Parathyroid adenoma (tissue), 2 donors: ENCODE results near the gene EXOC4.
"Not testable (repeated sequence)": the region's sequence is repeated elsewhere in the genome, so short reads cannot be mapped to it uniquely, and the experiment has no call there.

Experiments used
- H2AFZ ChIP-seq: fragments of 300-600 bp; sonication (generic); one replicate; pipeline ENCODE4 v1.7.0; 2017; ENCODE audit warnings: antibody characterized with exemption, mild to moderate bottlenecking
- H3K27ac ChIP-seq: fragments of 300-600 bp; sonication (generic); one replicate; pipeline ENCODE4 v1.7.0; 2017
- H3K27me3 ChIP-seq: fragments of 300-600 bp; sonication (generic); one replicate; pipeline ENCODE4 v1.7.0; 2017; ENCODE audit warnings: low read length; ENCODE audit not compliant: control insufficient read depth, insufficient read depth
- H3K36me3 ChIP-seq: fragments of 300-600 bp; sonication (generic); one replicate; pipeline ENCODE4 v1.7.0; 2017; ENCODE audit warnings: low read length; ENCODE audit not compliant: control insufficient read depth, insufficient read depth
- H3K4me1 ChIP-seq: fragments of 300-600 bp; sonication (generic); one replicate; pipeline ENCODE4 v1.7.0; 2017; ENCODE audit warnings: control low read depth
- H3K4me2 ChIP-seq: fragments of 300-600 bp; sonication (generic); one replicate; pipeline ENCODE4 v1.7.0; 2017; ENCODE audit warnings: low read length
- H3K4me3 ChIP-seq: fragments of 300-600 bp; sonication (generic); one replicate; pipeline ENCODE4 v1.7.0; 2017; ENCODE audit warnings: low read depth, low read length
- H3K79me2 ChIP-seq: fragments of 300-600 bp; sonication (generic); one replicate; pipeline ENCODE4 v1.7.0; 2017; ENCODE audit warnings: control low read depth
- H3K9ac ChIP-seq: fragments of 300-600 bp; sonication (generic); one replicate; pipeline ENCODE4 v1.7.0; 2017; ENCODE audit warnings: mild to moderate bottlenecking
- H3K9me3 ChIP-seq: fragments of 300-600 bp; sonication (generic); one replicate; pipeline ENCODE4 v1.7.0; 2017; ENCODE audit warnings: low read length; ENCODE audit not compliant: control insufficient read depth
- CTCF ChIP-seq: fragments of 300-600 bp; sonication (generic); IDR thresholded peaks from one replicate; pipeline ENCODE4 v1.7.0; 2017; ENCODE audit warnings: antibody characterized with exemption, mild to moderate bottlenecking
- donor health status: primary hyperparathyroidism.

The EXOC4 gene

GRCh38 chr7:133987582-133987981, 734.7 kb downstream of the EXOC4 start:
- TF ChIP-seq CTCF: no peak
- Histone ChIP-seq H3K9ac (no peak overlapping the region), H3K27ac (no peak overlapping the region), H3K9me3 (no peaks in the 10 kb centered on the region), H3K36me3 (no peaks in the 10 kb centered on the region), H3K27me3 (no peaks in the 10 kb centered on the region), H3K4me2 (no peak overlapping the region), H3K79me2 (no peaks in the 10 kb centered on the region), H3K4me1 (no peaks in the 10 kb centered on the region), H2AFZ (no peak overlapping the region), H3K4me3 (no peak overlapping the region)

GRCh38 chr7:133993547-133993946, 740.7 kb downstream of the EXOC4 start:
- Histone ChIP-seq H3K79me2 (no peaks in the 10 kb centered on the region), H2AFZ (no peak overlapping the region), H3K4me1 (no peaks in the 10 kb centered on the region), H3K27ac (no peak overlapping the region), H3K9me3 (no peaks in the 10 kb centered on the region), H3K4me3 (no peak overlapping the region), H3K9ac (no peak overlapping the region), H3K27me3 (no peaks in the 10 kb centered on the region), H3K4me2 (no peak overlapping the region), H3K36me3 (no peaks in the 10 kb centered on the region)
- TF ChIP-seq CTCF: no peak

- not testable (repeated sequence) for H3K79me2 ChIP-seq, H3K4me1 ChIP-seq, H3K9ac ChIP-seq, H3K4me2 ChIP-seq, H3K4me3 ChIP-seq, H3K27ac ChIP-seq, H3K9me3 ChIP-seq, H3K36me3 ChIP-seq, H3K27me3 ChIP-seq, H2AFZ ChIP-seq
These were observed 741.2 kb downstream of the EXOC4 start for GRCh38 chr7:133994100-133994499.

- Histone ChIP-seq H3K27me3 (no peaks in the 10 kb centered on the region), H3K27ac (no peak overlapping the region), H3K79me2 (no peaks in the 10 kb centered on the region), H3K4me1 (no peaks in the 10 kb centered on the region), H3K4me2 (no peak overlapping the region), H3K4me3 (no peak overlapping the region), H2AFZ (no peak overlapping the region), H3K36me3 (no peaks in the 10 kb centered on the region), H3K9ac (no peak overlapping the region), H3K9me3 (no peaks in the 10 kb centered on the region)
- no peak for TF ChIP-seq CTCF
These were observed 744.6 kb downstream of the EXOC4 start for GRCh38 chr7:133997463-133997862.

- H3K36me3 ChIP-seq: no peaks in the 10 kb centered on the region
- H2AFZ ChIP-seq: no peak overlapping the region
- H3K79me2 ChIP-seq: no peaks in the 10 kb centered on the region
- no peak overlapping the region for H3K4me3 ChIP-seq
- no peaks in the 10 kb centered on the region for H3K9me3 ChIP-seq
- no peak overlapping the region for H3K27ac ChIP-seq
- TF ChIP-seq CTCF: no peak
- no peaks in the 10 kb centered on the region for H3K4me1 ChIP-seq
- no peaks in the 10 kb centered on the region for H3K27me3 ChIP-seq
- no peak overlapping the region for H3K9ac ChIP-seq
- H3K4me2 ChIP-seq: no peak overlapping the region
These were observed 746.3 kb downstream of the EXOC4 start for GRCh38 chr7:133999178-133999577.
